H1 (cell line): ENCODE measurements around the gene KLHL17. TPM values are rescaled to one million over a fixed set of nuclear protein-coding genes. Genes with fewer than 3 reads are reported as not detected.

Experiments
- CBX5 ChIP-seq: fragments of 300-800, 300-1000 bp; sonication (generic); IDR thresholded peaks from 2 replicates; pipeline ENCODE4 v1.7.1; 2016; ENCODE audit warnings: antibody characterized with exemption, low read length, low read depth
- CHD2 ChIP-seq: IDR thresholded peaks from 2 replicates; pipeline ENCODE4 v1.6.1; 2012; ENCODE audit warnings: low read length, improper control_type of control experiment
- EGR1 ChIP-seq: IDR thresholded peaks from 2 replicates; pipeline ENCODE4 v1.6.1; 2011; ENCODE audit warnings: low read depth, low read length, borderline replicate concordance
- EP300 ChIP-seq, 2 experiments: IDR thresholded peaks; 1 replicate in 1 of 2; 2 replicates in 1 of 2; pipeline ENCODE4 v1.6.1; 2011 to 2012; ENCODE audit warnings: low read depth in 2 of 2, low read length in 2 of 2, mild to moderate bottlenecking in 2 of 2, borderline replicate concordance in 1 of 2, inconsistent platforms in 1 of 2, moderate library complexity in 1 of 2
- KDM1A ChIP-seq: fragments of 200-600, 300-600 bp; sonication (generic); IDR thresholded peaks from 2 replicates; pipeline ENCODE4 v1.7.1; 2016; ENCODE audit warnings: mild to moderate bottlenecking, low read length, borderline replicate concordance
- SP1 ChIP-seq: IDR thresholded peaks from 2 replicates; pipeline ENCODE4 v1.6.1; 2011; ENCODE audit warnings: low read depth, low read length
- SP2 ChIP-seq: IDR thresholded peaks from 2 replicates; pipeline ENCODE4 v1.6.1; 2012; ENCODE audit warnings: mild to moderate bottlenecking, low read length, inconsistent platforms
- polyA plus RNA-seq, 7 experiments: library from polyadenylated mRNA; depleted of rRNA in 3 of 7; stranded (reverse) in 5 of 7; unstranded in 2 of 7; fragments of >200 nt in 5 of 7; fragments of 200-250 nt in 2 of 7; gene quantifications; 1 replicate in 5 of 7; 2 replicates in 1 of 7; 4 replicates in 1 of 7; pipeline versions ENCODE4 v1.2.1 to v1.2.3, GENCODE V29; 2011 to 2013; ENCODE audit warnings: missing spikeins in 2 of 7, mixed read lengths in 2 of 7
- total RNA-seq: library from RNA; stranded (reverse); fragmentation: NEBNext Ultra II Directional; extraction: Animal tissue kit (Norgen Biotek cat#: 25700); gene quantifications from 2 replicates; pipeline ENCODE4 v1.2.1, GENCODE V29; 2021
- TF ChIP-seq, protein P1 (sequence below): IDR thresholded peaks from 2 replicates; pipeline ENCODE4 v1.6.1; 2012; ENCODE audit warnings: low read length, inconsistent platforms

Gene KLHL17
- total and polyA plus RNA-seq, 2 of the 8 experiments (the other 6 are each of a cell fraction or from before 2014, with no cell fraction given) = 32.6 to 36.1 TPM

DNA sequence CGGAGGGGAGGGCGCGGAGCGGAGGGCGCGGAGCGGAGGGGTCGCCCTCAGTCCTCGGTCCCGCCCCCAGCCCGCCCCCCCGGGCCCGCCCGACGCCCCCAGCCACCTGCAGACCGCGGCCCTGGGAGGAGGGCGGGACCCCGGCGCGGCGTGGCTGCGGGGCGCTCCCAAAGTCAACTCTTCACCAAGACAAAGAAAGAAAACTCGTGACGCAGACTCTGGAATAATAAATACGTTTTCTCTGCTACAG is 38.3 kb downstream of the KLHL17 start (continued):
- no peak for TF ChIP-seq CHD2
- TF ChIP-seq CBX5 = no peak
- no peak for TF ChIP-seq EP300 (IDR thresholded peaks at IDR 0.05; ENCODE audit: borderline replicate concordance in 1 of 2, low read depth in 2 of 2, low read length in 2 of 2)
- no peak for TF ChIP-seq EGR1
- TF ChIP-seq SP1 = no peak
- TF ChIP-seq, protein P1, sequence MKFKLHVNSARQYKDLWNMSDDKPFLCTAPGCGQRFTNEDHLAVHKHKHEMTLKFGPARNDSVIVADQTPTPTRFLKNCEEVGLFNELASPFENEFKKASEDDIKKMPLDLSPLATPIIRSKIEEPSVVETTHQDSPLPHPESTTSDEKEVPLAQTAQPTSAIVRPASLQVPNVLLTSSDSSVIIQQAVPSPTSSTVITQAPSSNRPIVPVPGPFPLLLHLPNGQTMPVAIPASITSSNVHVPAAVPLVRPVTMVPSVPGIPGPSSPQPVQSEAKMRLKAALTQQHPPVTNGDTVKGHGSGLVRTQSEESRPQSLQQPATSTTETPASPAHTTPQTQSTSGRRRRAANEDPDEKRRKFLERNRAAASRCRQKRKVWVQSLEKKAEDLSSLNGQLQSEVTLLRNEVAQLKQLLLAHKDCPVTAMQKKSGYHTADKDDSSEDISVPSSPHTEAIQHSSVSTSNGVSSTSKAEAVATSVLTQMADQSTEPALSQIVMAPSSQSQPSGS = no peak
- TF ChIP-seq KDM1A = no peak
- TF ChIP-seq SP2 = no peak
- TF ChIP-seq, all 59 proteins: peak for 0
